ENCODE results near the gene NPW. TPM values are rescaled to one million over a fixed set of nuclear protein-coding genes. Genes with fewer than 3 reads are reported as not detected.

Gene NPW
- total and polyA plus RNA-seq, 2 of the 8 experiments (the other 6 are each of a cell fraction or from before 2014, with no cell fraction given) = 4.0 to 10.3 TPM

- POLR2A ChIA-PET (ENCODE audit: partially characterized antibody) = interaction anchor here (0.6 to 2.1 kb wide), 3 partner anchors 50 to 153 kb away, joined by 3 to 5 read pairs (median 3); no protein-coding TSS in a partner anchor
- Histone ChIP-seq H3K23me2 (ENCODE audit: low read depth, low read length) (no peaks in the 10 kb centered on the region), H3K4ac (replicated peaks; ENCODE audit: insufficient read length, low read depth, low read length) (no peak overlapping the region), H3K14ac (ENCODE audit: insufficient read length) (no peak overlapping the region), H4K8ac (ENCODE audit: extremely low read depth, insufficient read depth, low read length) (no peak overlapping the region), H2BK120ac (replicated peaks; ENCODE audit: low read depth, low read length) (no peak overlapping the region), H4K20me1 (replicated peaks in 1 of 2; ENCODE audit: control insufficient read depth in 1 of 2, insufficient read depth in 2 of 2, low read length in 2 of 2) (peaks cover 22 to 54% of the 10 kb centered on the region in 2 experiments), H3K4me1 (replicated peaks in 1 of 4; ENCODE audit: control insufficient read depth in 3 of 4, insufficient read depth in 4 of 4, low read length in 3 of 4) (peaks cover 0 to 19% (median 7%) of the 10 kb centered on the region in 4 experiments; a peak in 5 of 7 replicates), H2AFZ (ENCODE audit: low read length) (no peak overlapping the region), H3K9ac (replicated peaks in 1 of 4; ENCODE audit: extremely low read depth in 1 of 4, low read depth in 3 of 4, low read length in 3 of 4) (no peak overlapping the region), H2BK20ac (ENCODE audit: low read length) (no peak overlapping the region), H4K5ac (ENCODE audit: insufficient read length, low read depth, low read length) (no peak overlapping the region), H3K18ac (ENCODE audit: extremely low read depth, low read length) (no peak overlapping the region), H3K27me3 (replicated peaks in 1 of 4; ENCODE audit: control insufficient read depth in 3 of 4, extremely low read depth in 1 of 4, insufficient read depth in 3 of 4, low read length in 3 of 4) (no peaks in the 10 kb centered on the region), H2BK5ac (ENCODE audit: low read depth, low read length) (peak overlapping the region; percentile 44; the same call in 1 of the 2 replicates), H3K23ac (ENCODE audit: insufficient read length) (no peak overlapping the region), H3K27ac (ENCODE audit: low read depth, low read length) (no peak overlapping the region), H2BK15ac (ENCODE audit: low read length) (no peak overlapping the region), H4K91ac (replicated peaks; ENCODE audit: insufficient read length, low read length) (no peak overlapping the region), H3K36me3 (ENCODE audit: control insufficient read depth in 2 of 4, insufficient read depth in 4 of 4, low read length in 3 of 4) (peaks cover 24 to 52% (median 42%) of the 10 kb centered on the region in 4 experiments), H2BK12ac (ENCODE audit: low read depth, low read length) (no peak overlapping the region), H3K79me1 (ENCODE audit: low read depth, low read length) (peaks cover 2% of the 10 kb centered on the region; the same call in 1 of the 2 replicates), H3K4me3 (ENCODE audit: extremely low read depth in 1 of 4, insufficient read depth in 2 of 4, low read depth in 3 of 4, low read length in 4 of 4) (no peak overlapping the region), H2AK5ac (ENCODE audit: low read depth, low read length) (no peak overlapping the region), H3K79me2 (ENCODE audit: control insufficient read depth in 1 of 2, insufficient read depth in 2 of 2, low read length in 2 of 2) (peaks cover 0 to 25% of the 10 kb centered on the region in 2 experiments; a peak in 3 of 4 replicates), H3K9me3 (ENCODE audit: insufficient read depth in 2 of 2, low read depth in 1 of 2, low read length in 1 of 2) (no peaks in the 10 kb centered on the region), H3K4me2 (ENCODE audit: insufficient read depth in 1 of 2, low read depth in 2 of 2, low read length in 2 of 2) (no peak overlapping the region), H3K56ac (replicated peaks; ENCODE audit: insufficient read length, low read depth, low read length) (no peak overlapping the region)
- WGBS, 2 experiments (ENCODE audit: extremely low coverage in 1 of 2, insufficient coverage in 1 of 2, insufficient read length in 1 of 2, insufficient replicate concordance in 2 of 2, low coverage in 1 of 2, low lambda C conversion rate in 2 of 2, missing lambda C conversion rate in 1 of 2) = 91% methylated on average over 47 of the region's 53 CpGs; no CpG with 5 or more reads in 1 of the 2 experiments
- CTCF ChIA-PET (ENCODE audit: partially characterized antibody) = interaction anchor here (0.6 to 2.8 kb wide), 3 partner anchors 10 to 69 kb away, joined by 3 to 6 read pairs (median 4); no protein-coding TSS in a partner anchor
- no peak for FAIRE-seq
- DNase-seq (ENCODE audit: low read depth in 1 of 2, low spot score in 2 of 2) = no peak
- TF ChIP-seq GABPA (IDR thresholded peaks at IDR 0.05; ENCODE audit: borderline replicate concordance, insufficient read depth, low read length) = no peak
- no peak for TF ChIP-seq CTCF (IDR thresholded peaks at IDR 0.05; ENCODE audit: control extremely low read depth in 1 of 3, insufficient read depth in 1 of 3, low read depth in 1 of 3, low read length in 3 of 3)
- TF ChIP-seq POLR2AphosphoS5 (IDR thresholded peaks at IDR 0.05; ENCODE audit: low read depth, low read length) = no peak
- TF ChIP-seq BACH1 (IDR thresholded peaks at IDR 0.05; ENCODE audit: low read length) = no peak
- no peak for TF ChIP-seq CTBP2 (IDR thresholded peaks at IDR 0.05; ENCODE audit: borderline replicate concordance, insufficient read depth, insufficient read length, low read length)
- no peak for TF ChIP-seq CBX5 (IDR thresholded peaks at IDR 0.05; ENCODE audit: low read depth, low read length)
- no peak for TF ChIP-seq TBP (IDR thresholded peaks at IDR 0.05; ENCODE audit: low read depth, low read length)
- TF ChIP-seq SP1 (IDR thresholded peaks at IDR 0.05; ENCODE audit: low read depth, low read length) = no peak
These were observed 17.9 kb upstream of the NPW start for GRCh38 chr16:2001456-2002355.
